H9 (cell line): Measurements from ENCODE around the gene KANSL1. TPM values are rescaled to one million over a fixed set of nuclear protein-coding genes. Genes with fewer than 3 reads are reported as not detected.

Experiments used
- DNase-seq: peaks from one replicate; pipeline ENCODE4 v3.0.0-alpha.2; 2017
- H2AFZ ChIP-seq: one replicate; pipeline ENCODE4 v1.6.1; 2013; ENCODE audit warnings: mild to moderate bottlenecking, low read length, control low read depth, moderate library complexity
- H2AK5ac ChIP-seq: 2 replicates; pipeline ENCODE4 v1.6.1; 2013; ENCODE audit warnings: low read length, control low read depth, mixed read lengths; ENCODE audit not compliant: insufficient read length
- H2BK120ac ChIP-seq: one replicate; pipeline ENCODE4 v1.6.1; 2013; ENCODE audit warnings: low read depth, mild to moderate bottlenecking, low read length, control low read depth, inconsistent platforms; ENCODE audit not compliant: poor library complexity, severe bottlenecking
- H2BK12ac ChIP-seq: 2 replicates; pipeline ENCODE4 v1.6.1; 2013; ENCODE audit warnings: low read length, control low read depth, mixed read lengths, low read depth; ENCODE audit not compliant: insufficient read length
- H2BK15ac ChIP-seq: 2 replicates; pipeline ENCODE4 v1.6.1; 2013; ENCODE audit warnings: low read depth, low read length, control low read depth
- H2BK20ac ChIP-seq: one replicate; pipeline ENCODE4 v1.6.1; 2013; ENCODE audit warnings: low read depth, mild to moderate bottlenecking, low read length, control low read depth, inconsistent platforms; ENCODE audit not compliant: poor library complexity, severe bottlenecking
- H2BK5ac ChIP-seq: 2 replicates; pipeline ENCODE4 v1.6.1; 2013; ENCODE audit warnings: low read length, control low read depth, mixed read lengths; ENCODE audit not compliant: insufficient read length
- H3K14ac ChIP-seq: 2 replicates; pipeline ENCODE4 v1.6.1; 2013; ENCODE audit warnings: low read length, control low read depth; ENCODE audit not compliant: insufficient read depth
- H3K18ac ChIP-seq: 2 replicates; pipeline ENCODE4 v1.6.1; 2013; ENCODE audit warnings: low read depth, mild to moderate bottlenecking, mixed read lengths, low read length, control low read depth; ENCODE audit not compliant: insufficient read length
- H3K23ac ChIP-seq: 2 replicates; pipeline ENCODE4 v1.6.1; 2013; ENCODE audit warnings: low read length, control low read depth, mixed read lengths, low read depth; ENCODE audit not compliant: insufficient read length
- H3K23me2 ChIP-seq: 2 replicates; pipeline ENCODE4 v1.6.1; 2013; ENCODE audit warnings: low read depth, mild to moderate bottlenecking, mixed read lengths, low read length, control low read depth; ENCODE audit not compliant: insufficient read length, poor library complexity, severe bottlenecking
- H3K27ac ChIP-seq: 2 replicates; pipeline ENCODE4 v1.5.1; 2013; ENCODE audit warnings: low read length, control low read depth, mixed read lengths, low read depth; ENCODE audit not compliant: insufficient read length
- H3K27me3 ChIP-seq: 2 replicates; pipeline ENCODE4 v1.6.1; 2013; ENCODE audit warnings: low read length, control low read depth, inconsistent platforms; ENCODE audit not compliant: insufficient read depth
- H3K4ac ChIP-seq: 2 replicates; pipeline ENCODE4 v1.6.1; 2013; ENCODE audit warnings: low read depth, mild to moderate bottlenecking, control low read depth, inconsistent platforms, low read length, moderate library complexity
- H3K4me1 ChIP-seq: 2 replicates; pipeline ENCODE4 v1.6.1; 2013; ENCODE audit warnings: low read length, control low read depth, inconsistent platforms; ENCODE audit not compliant: insufficient read depth
- H3K4me2 ChIP-seq: 2 replicates; pipeline ENCODE4 v1.6.1; 2013; ENCODE audit warnings: low read length, control low read depth, mixed read lengths; ENCODE audit not compliant: insufficient read length, insufficient read depth
- H3K56ac ChIP-seq: 2 replicates; pipeline ENCODE4 v1.6.1; 2013; ENCODE audit warnings: low read depth, mild to moderate bottlenecking, mixed read lengths, low read length, control low read depth; ENCODE audit not compliant: insufficient read length
- H3K79me1 ChIP-seq: 2 replicates; pipeline ENCODE4 v1.6.1; 2013; ENCODE audit warnings: low read depth, mild to moderate bottlenecking, moderate library complexity, low read length, control low read depth, inconsistent platforms; ENCODE audit not compliant: insufficient read depth, poor library complexity, severe bottlenecking
- H3K79me2 ChIP-seq: 2 replicates; pipeline ENCODE4 v1.6.1; 2013; ENCODE audit warnings: low read length, control low read depth, inconsistent platforms; ENCODE audit not compliant: insufficient read depth
- H3K9ac ChIP-seq: 2 replicates; pipeline ENCODE4 v1.6.1; 2013; ENCODE audit warnings: low read length, control low read depth, mixed read lengths; ENCODE audit not compliant: insufficient read length; ENCODE audit errors: extremely low read depth
- H3K9me3 ChIP-seq: one replicate; pipeline ENCODE4 v1.6.1; 2013; ENCODE audit warnings: low read depth, low read length, inconsistent platforms; ENCODE audit not compliant: control insufficient read depth
- H3T11ph ChIP-seq: one replicate; pipeline ENCODE4 v1.6.1; 2013; ENCODE audit warnings: mild to moderate bottlenecking, low read length, control low read depth, inconsistent platforms
- H4K20me1 ChIP-seq: one replicate; pipeline ENCODE4 v1.6.1; 2013; ENCODE audit not compliant: control insufficient read depth, insufficient read length, insufficient read depth
- H4K5ac ChIP-seq: 2 replicates; pipeline ENCODE4 v1.6.1; 2013; ENCODE audit warnings: low read depth, mild to moderate bottlenecking, mixed read lengths, low read length, control low read depth; ENCODE audit not compliant: insufficient read length
- H4K8ac ChIP-seq: replicated peaks from 2 replicates; pipeline ENCODE4 v1.6.1; 2013; ENCODE audit warnings: low read length, control low read depth, mixed read lengths, low read depth; ENCODE audit not compliant: insufficient read length
- H4K91ac ChIP-seq: 2 replicates; pipeline ENCODE4 v1.6.1; 2013; ENCODE audit warnings: low read depth, mild to moderate bottlenecking, moderate library complexity, mixed read lengths, low read length, control low read depth; ENCODE audit not compliant: insufficient read length
- H3K27ac Mint-ChIP-seq, 3 experiments: 2 replicates in 2 of 3; 3 replicates in 1 of 3; pipeline ENCODE4 v1.8.0; 2020 to 2021; ENCODE audit warnings: mixed read lengths in 3 of 3, mild to moderate bottlenecking in 1 of 3, moderate library complexity in 1 of 3
- H3K27me3 Mint-ChIP-seq: 2 replicates; pipeline ENCODE4 v1.8.0; 2021; ENCODE audit warnings: low read depth, mild to moderate bottlenecking, moderate library complexity, mixed read lengths
- H3K36me3 Mint-ChIP-seq, 3 experiments: 2 replicates in 2 of 3; 3 replicates in 1 of 3; pipeline ENCODE4 v1.8.0; 2020 to 2021; ENCODE audit warnings: low read depth in 3 of 3, mixed read lengths in 3 of 3; ENCODE audit not compliant: insufficient read depth in 1 of 3
- H3K4me1 Mint-ChIP-seq, 2 experiments: 2 replicates each; pipeline ENCODE4 v1.8.0; 2020; ENCODE audit warnings: mixed read lengths in 2 of 2
- H3K4me3 Mint-ChIP-seq, 2 experiments: 2 replicates in 1 of 2; 3 replicates in 1 of 2; pipeline ENCODE4 v1.8.0; 2020 to 2021; ENCODE audit warnings: mild to moderate bottlenecking in 2 of 2, mixed read lengths in 2 of 2, moderate library complexity in 1 of 2
- H3K9me3 Mint-ChIP-seq, 2 experiments: 2 replicates in 1 of 2; 3 replicates in 1 of 2; pipeline ENCODE4 v1.8.0; 2020; ENCODE audit warnings: mild to moderate bottlenecking in 2 of 2, mixed read lengths in 2 of 2, moderate library complexity in 1 of 2
- CTCF ChIP-seq: fragments of 200-600 bp; sonication (generic); conservative IDR thresholded peaks from 3 replicates; pipeline ENCODE4 v1.8.0; 2021; ENCODE audit warnings: antibody characterized with exemption, mild to moderate bottlenecking
- WGBS: extraction: QIAGEN DNeasy Blood & Tissue Kit; methylation state at CpG from one replicate; pipeline ENCODE4 v1.1.7; 2013; ENCODE audit warnings: missing lambda C conversion rate, low lambda C conversion rate, mixed read lengths; ENCODE audit not compliant: insufficient read length; ENCODE audit errors: extremely low coverage; 5-methylcytosine and 5-hydroxymethylcytosine counted together
- total RNA-seq: library from RNA; stranded (reverse); gene quantifications from 2 replicates; pipeline ENCODE4 v1.2.1, GENCODE V29; 2021

Gene KANSL1
- total RNA-seq, 1 experiment from 2014 or later, result 114 TPM

GRCh38 chr17:46035112-46035818, 158.0 kb downstream of the KANSL1 start:
- no peak overlapping the region; a peak in 1 of 7 replicates for H3K27ac Mint-ChIP-seq
- Histone ChIP-seq H2BK15ac (no peak overlapping the region), H3K23me2 (no peaks in the 10 kb centered on the region)

More at GRCh38 chr17:46035112-46035818, 158.0 kb downstream of the KANSL1 start:
- Histone ChIP-seq H3K23ac (no peak overlapping the region), H4K91ac (no peak overlapping the region), H2BK5ac (no peak overlapping the region), H3K14ac (no peak overlapping the region), H3K18ac (no peak overlapping the region), H3K4me2 (no peak overlapping the region), H2AFZ (no peak overlapping the region), H3K4me1 (no peaks in the 10 kb centered on the region), H3T11ph (no peak overlapping the region), H4K20me1 (no peaks in the 10 kb centered on the region), H2AK5ac (no peak overlapping the region), H2BK120ac (no peak overlapping the region), H4K5ac (no peak overlapping the region), H3K27ac (no peak overlapping the region), H3K79me2 (no peaks in the 10 kb centered on the region), H3K4ac (no peak overlapping the region), H2BK20ac (no peak overlapping the region), H3K9me3 (no peaks in the 10 kb centered on the region), H3K27me3 (no peaks in the 10 kb centered on the region), H4K8ac (no peak overlapping the region), H3K56ac (no peak overlapping the region), H3K9ac (no peak overlapping the region), H2BK12ac (no peak overlapping the region), H3K79me1 (no peaks in the 10 kb centered on the region)
- TF ChIP-seq CTCF, result no peak
- Mint-ChIP-seq H3K27me3 (peaks cover 2% of the 10 kb centered on the region; the same call in 1 of the 2 replicates), H3K9me3 (no peaks in the 10 kb centered on the region), H3K4me1 (peaks cover 2 to 4% of the 10 kb centered on the region in 2 experiments; a peak in 2 of 4 replicates), H3K4me3 (no peak overlapping the region), H3K36me3 (peaks cover 55 to 99% (median 95%) of the 10 kb centered on the region in 3 experiments)
- DNase-seq, result no peak
- WGBS, result no CpG with 5 or more reads among the region's 3 CpGs
